ENCODE results near the gene ZC3H4.
"Not testable (repeated sequence)": the region's sequence is repeated elsewhere in the genome, so short reads cannot be mapped to it uniquely, and the experiment has no call there.

The ZC3H4 gene

DNA sequence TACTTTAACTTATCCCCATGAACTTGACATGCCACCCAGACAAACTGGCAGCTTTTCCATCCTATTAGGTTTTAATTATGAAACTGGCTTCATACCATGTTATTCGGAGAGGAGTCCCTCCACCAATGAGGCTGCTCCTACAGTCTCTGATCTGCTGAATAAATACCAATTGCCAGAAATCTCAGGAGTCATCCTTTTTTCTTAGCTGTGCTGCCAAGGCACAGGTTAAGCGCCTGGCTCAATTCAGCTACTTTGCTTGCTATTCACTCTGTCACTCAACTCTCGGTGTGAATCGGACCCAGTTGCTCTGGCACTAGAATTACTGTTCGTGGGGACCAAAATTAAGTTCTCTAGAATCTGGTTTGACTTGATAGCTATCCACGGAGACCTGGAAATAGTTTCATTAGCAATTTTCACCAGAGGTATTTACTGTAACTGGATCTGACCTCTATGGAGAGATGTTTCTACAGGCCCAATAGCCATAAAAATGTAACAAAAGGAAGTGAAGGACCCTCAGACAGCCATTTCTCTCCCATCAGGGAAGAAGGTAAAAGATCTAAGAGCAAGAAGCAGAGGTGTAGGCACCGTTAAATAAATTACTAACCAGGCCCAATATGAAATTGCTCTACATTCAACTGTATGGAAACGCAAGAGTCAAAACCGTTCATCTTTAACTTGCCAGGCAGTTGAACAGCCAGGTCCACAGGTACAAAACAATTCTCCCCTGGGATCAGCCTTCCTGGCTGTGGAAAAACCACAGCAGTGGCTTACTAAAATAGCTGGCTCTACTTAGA, 5.4 kb downstream of the ZC3H4 start:
- DNase-seq (ENCODE audit: low read depth) = no peak

DNA sequence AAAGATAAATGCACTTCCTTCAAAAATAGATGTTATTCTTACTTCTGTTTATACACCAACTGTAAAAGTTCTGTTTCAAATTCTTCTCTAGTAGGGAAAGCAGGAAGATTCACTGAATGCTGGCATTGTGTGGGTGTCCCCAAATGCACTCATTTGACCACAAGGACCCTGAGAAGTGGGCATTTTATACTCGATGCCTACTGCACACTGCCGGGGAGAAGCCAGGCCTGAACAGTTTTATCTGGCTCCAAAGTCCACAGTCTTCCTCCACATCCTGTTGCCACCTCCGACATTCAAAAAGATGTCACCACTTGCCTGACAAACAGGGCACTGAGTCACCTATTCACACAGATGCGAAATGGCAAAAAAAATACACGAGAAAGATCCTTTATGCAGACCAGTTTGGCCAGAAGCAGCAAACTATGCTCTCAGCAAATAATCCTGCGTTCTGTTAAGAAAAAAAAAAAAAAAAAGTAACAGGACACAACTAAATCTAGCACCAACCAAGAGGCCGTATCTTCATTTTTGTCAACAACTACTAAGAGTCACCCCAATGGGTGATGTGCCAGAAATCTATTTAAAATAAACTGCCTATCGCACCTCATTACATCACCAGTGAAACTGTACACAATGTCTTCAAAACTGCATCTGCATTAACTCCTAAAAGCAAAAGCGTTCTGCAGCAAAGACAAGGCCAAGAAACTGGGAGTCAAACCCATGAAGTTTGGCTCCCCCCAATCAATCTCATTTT, 6.2 kb downstream of the ZC3H4 start:
- no peak for DNase-seq (ENCODE audit: low read depth)

- no peak for DNase-seq (ENCODE audit: low read depth)
These were observed 6.8 kb downstream of the ZC3H4 start for GRCh38 chr19:47106821-47107201.

DNA sequence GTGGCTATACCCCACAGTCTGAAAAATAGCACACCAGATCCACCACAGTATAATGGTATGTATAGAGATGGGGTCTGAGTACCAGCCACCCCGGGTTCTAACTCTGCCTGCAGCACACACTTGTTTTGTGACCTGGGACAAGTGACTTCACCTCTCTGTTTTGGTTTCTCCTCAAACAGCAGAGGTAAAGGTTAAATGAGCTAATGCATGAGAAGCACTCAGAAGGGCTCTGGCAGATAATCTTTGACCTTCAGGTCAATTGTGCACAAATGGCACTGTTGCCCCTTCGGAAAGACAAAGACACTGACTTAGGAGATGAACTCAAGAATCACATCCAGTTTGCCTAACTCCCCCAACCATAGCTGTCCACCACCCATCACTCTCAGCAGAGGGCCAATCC, 7.7 kb downstream of the ZC3H4 start:
- no peak for DNase-seq (ENCODE audit: low read depth)

DNA sequence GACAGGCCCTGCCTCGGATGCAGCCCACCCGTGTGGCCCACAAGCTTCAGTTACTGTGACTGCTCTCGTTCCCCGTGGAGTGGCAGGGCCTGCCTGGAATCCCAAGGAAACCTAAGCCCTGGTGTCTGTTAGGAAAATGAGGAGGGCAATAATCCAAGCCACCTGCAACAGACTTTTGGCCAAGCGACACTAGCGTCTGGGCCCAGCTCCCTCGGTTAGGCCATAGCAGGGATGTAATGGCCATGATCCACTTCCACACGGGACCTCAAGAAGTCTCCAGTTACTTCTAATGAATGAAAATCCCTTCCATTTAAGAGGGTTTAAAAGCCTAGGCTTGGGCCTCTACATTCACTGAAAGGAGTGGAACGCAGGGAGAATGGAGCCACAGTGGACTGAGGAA, 8.9 kb downstream of the ZC3H4 start:
- no peak for DNase-seq (ENCODE audit: low read depth)

DNA sequence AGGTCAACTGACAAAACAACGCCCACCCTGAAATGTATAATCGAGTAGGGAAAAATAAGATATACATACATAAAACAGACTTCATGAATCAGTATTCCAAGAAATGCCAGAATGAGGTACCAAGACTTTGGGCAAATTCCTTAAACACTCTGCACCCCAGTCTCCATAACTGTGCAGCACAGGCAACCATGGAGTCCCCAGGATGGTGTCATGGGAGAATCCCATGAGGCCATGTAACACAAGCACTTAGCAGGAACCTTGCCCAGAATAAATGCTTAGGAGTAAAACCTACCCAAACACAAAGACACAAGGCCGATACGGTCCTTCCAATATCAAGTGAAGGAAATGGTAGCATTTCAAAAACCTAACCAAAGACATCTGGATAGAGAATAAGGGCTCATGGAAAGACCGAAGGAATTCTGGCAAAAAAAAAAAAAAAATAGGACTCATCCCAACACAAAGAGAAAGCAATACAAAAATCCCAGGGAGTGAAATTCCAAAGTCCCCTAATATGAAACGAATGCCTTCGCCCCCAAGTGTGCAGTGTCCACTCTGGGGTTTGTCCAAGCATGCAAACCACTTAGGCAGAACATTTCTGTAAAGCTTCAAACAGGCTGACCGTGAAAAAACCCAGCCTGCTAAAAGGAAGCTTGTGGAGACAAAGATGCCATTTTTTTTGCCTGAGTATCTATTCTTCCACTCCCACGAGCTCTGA, 11.1 kb downstream of the ZC3H4 start:
- DNase-seq (ENCODE audit: low read depth) = no peak

DNA sequence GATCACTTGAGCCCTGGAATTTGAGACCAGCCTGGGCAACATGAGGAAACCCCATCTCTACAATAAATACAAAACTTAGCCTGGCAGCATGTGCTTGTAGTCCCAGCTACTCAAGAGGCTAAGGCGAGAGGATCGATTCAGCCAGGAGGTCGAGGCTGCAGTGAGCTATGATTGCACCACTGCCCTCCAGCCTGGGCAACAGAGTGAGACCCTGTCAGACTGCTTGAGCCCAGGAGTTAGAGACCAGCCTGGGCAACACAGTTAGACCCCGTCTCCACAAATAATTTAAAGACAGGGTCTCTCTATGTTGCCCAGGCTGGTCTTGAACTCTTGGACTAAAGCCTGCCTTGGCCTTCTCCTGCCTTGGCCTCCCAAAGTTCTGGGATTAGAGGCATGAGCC, 12.5 kb downstream of the ZC3H4 start:
- not testable (repeated sequence) for DNase-seq (ENCODE audit: low read depth)

DNA sequence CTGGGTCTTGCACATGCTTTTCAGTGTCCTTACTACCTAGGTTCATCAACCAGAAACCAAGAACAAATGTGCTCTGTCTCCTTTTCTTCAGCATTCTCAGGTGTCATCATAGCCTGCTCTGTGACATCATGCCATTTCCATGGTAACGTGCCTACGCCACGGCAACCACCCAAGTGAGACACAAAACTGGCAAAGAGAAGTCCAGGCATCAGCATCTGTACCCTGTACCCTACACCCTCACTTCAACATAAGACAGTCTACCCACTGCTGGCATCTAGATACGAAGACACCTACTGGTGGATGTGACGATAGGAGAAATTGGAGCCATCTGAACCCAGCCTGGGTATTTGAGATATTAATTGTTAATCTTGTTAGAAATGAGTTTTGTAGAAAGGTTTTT, 13.3 kb downstream of the ZC3H4 start:
- no peak for DNase-seq (ENCODE audit: low read depth)

DNA sequence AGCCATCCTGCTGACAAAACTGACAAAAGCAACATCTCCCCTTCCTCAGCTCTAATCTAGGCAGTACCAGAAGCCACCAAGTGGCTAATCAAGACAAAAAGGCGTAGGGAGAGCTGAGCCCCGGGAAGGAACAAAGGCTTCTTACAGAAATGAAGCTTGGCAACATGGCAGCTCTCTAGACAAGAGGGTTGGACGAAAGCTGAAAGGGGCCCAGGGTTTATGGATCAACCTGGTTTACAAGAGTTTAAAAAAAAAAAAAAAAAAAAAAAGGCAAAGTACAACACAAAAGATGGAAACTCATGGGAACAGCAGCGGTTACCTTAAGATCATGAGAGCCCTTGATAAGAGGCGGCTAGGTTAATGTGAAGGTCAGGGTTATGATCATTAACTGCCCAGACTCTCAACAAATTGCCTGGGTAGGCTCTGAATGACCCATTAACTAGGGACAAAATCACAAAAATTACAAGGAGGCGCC, 14.0 kb downstream of the ZC3H4 start:
- DNase-seq (ENCODE audit: low read depth) = no peak

GRCh38 chr19:47098608-47099007, 15.0 kb downstream of the ZC3H4 start:
- no peak for DNase-seq (ENCODE audit: low read depth)

DNA sequence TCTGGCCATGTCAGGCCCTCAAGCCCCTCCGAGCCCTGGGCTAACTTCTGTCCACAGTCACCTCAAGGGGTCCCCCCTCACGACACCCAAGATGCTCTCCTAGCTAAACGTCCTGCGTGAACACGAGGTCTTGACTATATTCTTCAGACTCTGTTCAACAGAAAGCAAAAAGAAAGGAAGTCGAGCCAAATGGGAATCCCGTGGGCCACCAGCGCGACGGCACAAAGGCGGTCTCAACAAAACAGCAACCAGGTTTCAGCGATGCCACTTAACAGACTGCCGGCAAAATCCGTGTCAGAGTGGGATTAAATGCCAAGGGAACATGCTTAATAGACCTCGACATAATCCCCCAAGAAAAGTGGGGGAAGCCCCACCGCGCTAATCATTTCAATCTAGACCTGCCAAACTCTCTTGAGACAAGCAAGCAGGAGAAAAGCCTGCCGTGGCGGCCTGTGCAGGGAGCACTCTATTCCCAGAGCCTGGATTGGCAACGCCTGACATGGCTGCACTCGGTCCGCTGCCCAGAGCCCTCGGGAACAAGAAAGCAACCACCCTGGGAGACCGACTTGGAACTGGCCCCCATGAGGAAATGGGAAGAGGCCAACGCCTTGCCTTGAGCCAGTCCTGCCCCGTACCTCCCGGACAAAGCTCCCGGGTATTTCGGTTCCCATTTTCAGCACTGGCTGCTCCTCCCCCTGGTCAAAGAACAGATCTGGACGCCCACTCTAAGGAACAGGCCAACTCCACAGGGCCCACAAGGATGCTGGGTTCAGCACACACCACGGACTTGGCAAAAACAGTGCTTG, 16.0 kb downstream of the ZC3H4 start:
- DNase-seq (ENCODE audit: low read depth) = no peak

DNA sequence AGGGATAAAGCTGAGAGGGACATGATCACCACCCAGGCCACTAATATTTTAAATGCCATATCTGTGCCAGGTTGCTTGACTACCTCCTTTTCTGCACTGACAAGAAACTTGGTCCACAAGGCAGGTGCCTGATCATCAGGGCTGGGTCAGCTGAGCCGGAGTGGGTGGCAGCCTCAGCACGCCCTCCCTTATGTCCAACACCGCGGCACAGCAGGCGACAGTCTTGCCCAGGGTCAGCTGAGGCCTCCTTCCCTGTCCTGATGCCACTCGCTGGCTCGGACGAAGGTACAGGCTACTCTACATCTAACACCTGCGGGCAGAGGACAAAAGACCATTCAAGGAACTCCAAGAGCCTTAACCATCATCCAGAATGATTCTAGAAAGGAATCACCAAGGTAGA, 16.9 kb downstream of the ZC3H4 start:
- no peak for DNase-seq (ENCODE audit: low read depth)

- DNase-seq (ENCODE audit: low read depth) = no peak
These were observed 17.4 kb downstream of the ZC3H4 start for GRCh38 chr19:47096100-47096704.

DNA sequence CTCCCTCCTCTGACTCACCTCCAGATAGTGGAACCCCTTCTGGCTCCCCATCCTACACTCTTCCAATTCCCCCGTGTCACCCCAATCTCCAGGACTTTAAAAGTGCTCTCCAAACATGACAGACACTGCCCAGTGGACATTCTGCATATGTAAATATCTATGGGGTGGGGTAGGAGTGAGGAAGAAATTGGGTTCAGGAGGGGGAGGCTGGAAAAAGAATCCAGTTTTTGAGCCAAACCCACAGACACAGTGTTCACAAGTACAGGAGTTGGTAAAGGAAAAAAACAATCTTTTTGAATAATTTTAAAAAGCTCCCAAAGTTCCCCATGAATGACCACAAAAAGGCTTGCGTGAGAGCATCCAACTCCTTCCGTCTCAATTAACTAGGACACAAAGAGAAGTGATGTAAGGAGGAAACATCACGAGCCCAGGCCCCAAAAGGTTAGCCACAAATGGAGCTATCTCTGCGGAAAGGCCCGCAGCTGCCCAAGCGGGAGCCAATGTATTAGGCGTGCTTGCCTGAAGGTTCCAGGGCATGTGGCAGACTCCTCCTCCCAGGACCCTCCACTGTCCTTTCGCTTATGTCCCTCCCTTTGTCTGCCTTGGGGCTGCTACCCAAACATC, 18.0 kb downstream of the ZC3H4 start:
- no peak for DNase-seq (ENCODE audit: low read depth)

DNA sequence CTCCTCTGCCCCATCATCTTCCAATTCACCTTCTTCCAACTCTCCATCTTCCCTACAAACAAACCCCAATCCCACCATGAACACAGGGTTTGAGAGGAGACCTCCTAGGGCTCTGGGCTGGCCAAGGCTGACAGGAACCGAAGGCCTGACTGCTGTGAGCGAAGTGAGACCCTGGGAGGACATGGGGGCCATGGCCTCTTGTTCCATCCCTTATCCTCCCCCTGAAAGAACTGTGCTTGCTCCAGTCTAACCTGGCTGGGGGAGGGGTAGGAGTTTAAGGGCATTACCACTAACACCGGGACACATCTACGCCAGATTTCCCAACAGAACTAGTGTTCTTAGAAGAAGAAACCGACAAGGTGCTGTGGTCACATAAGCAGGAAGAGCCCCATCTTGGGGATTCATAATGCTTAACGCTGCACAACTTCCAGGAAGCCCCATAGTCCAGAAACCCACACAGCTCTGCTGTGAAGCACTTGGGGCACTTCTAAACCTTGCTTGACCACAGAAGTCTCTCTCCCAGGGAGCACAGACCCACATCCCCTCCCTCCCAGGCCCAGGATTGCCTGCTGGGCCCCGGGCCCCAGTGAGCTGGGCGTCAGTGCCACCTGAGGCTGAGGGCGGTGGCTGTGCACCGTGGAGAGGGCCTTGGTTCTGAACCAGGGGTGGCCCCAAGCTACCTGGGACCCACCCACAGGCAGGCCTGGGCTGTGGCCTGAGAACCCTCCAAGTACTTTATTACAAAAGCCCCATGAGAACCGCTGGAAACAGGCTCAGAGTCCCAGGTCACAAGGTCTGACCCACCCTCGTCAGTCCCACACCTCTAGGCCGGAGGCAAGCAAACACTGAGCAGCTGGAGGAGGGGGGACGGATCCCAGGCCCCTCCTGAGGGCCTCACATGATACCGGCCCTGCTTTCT, 18.8 kb downstream of the ZC3H4 start:
- DNase-seq (ENCODE audit: low read depth) = peak; percentile 49

- peak; percentile 46 for DNase-seq (ENCODE audit: low read depth)
These were observed 19.7 kb downstream of the ZC3H4 start for GRCh38 chr19:47093841-47094240.

- DNase-seq (ENCODE audit: low read depth) = no peak
These were observed 20.3 kb downstream of the ZC3H4 start for GRCh38 chr19:47093254-47093653.

GRCh38 chr19:47089767-47090350, 23.7 kb downstream of the ZC3H4 start:
- no peak for DNase-seq (ENCODE audit: low read depth)

DNA sequence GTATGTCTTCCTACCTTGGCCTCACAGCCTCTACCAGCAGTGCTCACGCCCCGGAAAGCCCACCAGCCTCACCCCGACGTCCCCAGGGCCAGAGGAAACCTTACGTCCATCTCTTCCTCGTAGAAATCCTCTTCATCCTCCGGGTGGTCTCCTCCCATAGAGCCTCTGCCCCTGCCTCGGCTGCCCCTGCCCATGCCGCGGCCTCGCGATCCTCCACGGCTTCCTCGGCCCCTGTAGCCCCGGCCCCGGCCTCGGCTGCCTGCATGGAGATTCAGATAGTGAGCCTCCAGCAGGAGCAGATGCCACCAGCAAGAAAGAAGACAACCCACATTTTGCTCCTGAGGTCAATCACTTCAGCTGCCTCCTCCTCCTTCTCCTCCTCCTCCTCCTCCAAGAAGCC, 27.3 kb downstream of the ZC3H4 start:
- DNase-seq (ENCODE audit: low read depth) = no peak
